ENCODE results near the gene TSR1.

TSR1 gene

GRCh38 chr17:2368359-2368758 lies 32.1 kb upstream of the TSR1 start:
- no peak for DNase-seq

- DNase-seq = no peak
Observed at GRCh38 chr17:2366747-2367494, 30.7 kb upstream of the TSR1 start.

DNA sequence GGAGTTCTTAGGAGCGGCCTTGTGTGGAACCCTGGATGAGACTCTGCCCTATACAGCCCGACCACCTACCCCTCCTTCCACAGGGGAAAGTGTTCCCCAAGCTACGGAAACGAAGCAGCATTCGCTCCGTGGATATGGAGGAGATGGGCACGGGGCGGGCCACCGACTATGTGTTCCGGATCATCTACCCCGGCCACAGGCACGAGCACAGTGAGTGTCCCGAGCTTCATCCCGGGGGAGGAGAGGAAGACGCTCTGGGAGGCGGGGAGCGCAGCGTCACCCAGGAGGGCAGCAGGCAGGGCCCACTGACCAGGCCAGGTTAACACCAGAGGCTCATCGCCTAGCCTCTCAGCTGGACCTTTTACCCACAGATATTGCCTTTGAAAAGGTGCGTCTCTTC lies 28.9 kb upstream of the TSR1 start:
- no peak for DNase-seq

- DNase-seq = no peak
Observed at GRCh38 chr17:2364763-2365116, 28.5 kb upstream of the TSR1 start.

GRCh38 chr17:2363851-2364762 lies 27.9 kb upstream of the TSR1 start:
- DNase-seq = no peak

GRCh38 chr17:2363318-2363717 lies 27.1 kb upstream of the TSR1 start:
- DNase-seq = no peak

DNA sequence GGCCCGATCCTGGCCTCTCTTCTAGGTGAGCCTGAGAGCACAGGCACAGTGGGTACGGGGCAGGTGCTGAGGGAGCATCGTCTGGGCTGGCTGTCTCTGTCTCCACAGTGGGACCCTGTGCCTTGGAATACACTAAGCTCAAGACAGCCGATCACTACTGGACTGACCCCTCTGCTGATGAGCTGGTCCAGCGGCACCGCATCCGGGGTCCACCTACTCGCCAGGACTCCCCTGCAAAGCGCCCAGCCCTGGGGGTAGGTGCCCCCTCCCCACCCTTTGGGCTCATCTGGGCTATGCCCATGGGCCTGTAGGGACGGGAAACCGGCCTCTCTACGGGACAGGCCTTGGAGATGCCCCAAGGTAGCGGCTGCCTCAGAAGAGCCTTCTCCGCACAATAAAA lies 26.6 kb upstream of the TSR1 start:
- no peak for DNase-seq

DNA sequence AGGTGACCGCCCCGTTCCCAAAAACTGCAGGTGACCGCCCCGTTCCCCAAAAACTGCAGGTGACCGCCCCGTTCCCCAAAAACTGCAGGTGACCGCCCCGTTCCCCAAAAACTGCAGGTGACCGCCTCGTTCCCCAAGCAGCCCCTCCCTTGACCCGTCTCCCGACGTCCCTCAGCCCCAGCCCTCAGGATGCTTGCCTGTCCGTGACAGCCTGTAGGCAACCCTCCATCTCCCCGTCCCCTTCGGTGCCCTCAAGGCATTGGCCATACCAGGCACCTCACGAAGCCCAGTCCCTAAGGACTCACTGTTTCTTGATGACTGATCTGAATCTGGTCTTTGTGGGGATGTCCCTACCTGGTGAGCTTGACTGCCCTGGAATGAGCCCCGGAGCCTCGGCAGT lies 26.2 kb upstream of the TSR1 start:
- no peak for DNase-seq

GRCh38 chr17:2362016-2362415 lies 25.8 kb upstream of the TSR1 start:
- no peak for DNase-seq

GRCh38 chr17:2361010-2361760 lies 24.9 kb upstream of the TSR1 start:
- DNase-seq = no peak

GRCh38 chr17:2357931-2358434 lies 21.7 kb upstream of the TSR1 start:
- DNase-seq = no peak

- no peak for DNase-seq
Observed at GRCh38 chr17:2357237-2357636, 21.0 kb upstream of the TSR1 start.

GRCh38 chr17:2354311-2354710 lies 18.1 kb upstream of the TSR1 start:
- DNase-seq = no peak

DNA sequence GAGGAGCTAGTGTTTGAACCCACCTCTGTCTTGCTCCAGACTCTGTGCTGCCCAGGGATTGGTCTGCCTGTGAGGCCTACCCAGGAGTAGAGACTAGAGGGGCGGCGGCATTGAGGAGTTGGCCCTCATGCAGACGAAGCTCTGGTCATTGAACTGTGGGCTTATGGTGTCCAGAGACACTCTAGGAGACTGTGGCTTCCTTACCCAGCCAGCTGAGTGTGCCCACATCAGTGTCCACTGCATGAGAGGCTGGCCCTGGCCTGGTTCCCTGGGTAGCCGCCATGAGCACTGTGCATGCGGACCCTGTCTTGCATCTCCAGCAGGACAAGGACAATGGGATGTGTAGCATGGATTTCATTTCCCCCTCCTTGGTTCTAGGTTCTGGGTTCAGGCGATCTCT lies 15.0 kb upstream of the TSR1 start:
- DNase-seq = no peak

DNA sequence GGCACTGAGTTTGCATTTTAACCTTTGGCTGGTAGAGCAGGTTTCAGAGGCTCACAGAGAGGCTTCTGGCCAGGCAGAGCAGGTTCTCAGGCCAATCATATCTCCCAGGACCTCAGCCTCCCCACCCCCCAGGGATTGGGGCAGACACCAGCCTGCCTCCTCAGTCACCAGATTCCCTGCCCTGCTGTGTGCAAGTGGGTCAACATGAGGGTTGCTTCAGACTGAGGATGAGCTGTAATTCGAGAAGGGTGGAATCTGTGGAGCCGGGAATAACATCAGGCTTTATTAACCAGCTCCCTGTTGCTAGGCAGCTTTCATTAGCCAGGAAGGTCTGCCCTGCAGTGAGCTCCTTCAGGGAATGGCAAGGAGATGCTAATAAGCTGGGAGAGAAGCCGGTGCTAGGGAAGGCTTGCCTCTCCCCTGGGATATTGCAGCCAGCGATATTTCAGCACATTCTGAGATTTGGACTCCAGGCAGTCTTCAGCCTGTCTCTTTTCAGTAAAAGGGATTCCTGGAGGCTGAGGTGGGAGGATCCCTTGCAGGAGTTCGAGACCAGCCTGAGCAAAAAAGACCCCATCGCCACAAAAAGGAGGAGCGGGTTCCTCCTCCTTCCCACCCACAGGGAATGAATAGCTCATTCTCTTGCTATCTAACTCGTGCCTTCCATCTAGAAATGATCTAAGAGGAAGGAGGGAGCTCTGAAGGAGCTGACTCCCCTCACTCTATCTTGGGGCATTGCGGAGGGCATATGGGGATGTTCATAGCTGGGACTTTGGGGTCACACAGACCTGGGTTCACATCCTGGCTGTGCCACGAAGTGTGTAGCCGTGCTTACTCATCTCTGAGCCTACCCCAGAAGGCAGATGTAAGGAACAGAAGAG lies 11.8 kb upstream of the TSR1 start:
- DNase-seq = no peak

GRCh38 chr17:2346475-2346874 lies 10.2 kb upstream of the TSR1 start:
- DNase-seq = no peak

GRCh38 chr17:2344528-2344927 lies 8.3 kb upstream of the TSR1 start:
- no peak for DNase-seq

DNA sequence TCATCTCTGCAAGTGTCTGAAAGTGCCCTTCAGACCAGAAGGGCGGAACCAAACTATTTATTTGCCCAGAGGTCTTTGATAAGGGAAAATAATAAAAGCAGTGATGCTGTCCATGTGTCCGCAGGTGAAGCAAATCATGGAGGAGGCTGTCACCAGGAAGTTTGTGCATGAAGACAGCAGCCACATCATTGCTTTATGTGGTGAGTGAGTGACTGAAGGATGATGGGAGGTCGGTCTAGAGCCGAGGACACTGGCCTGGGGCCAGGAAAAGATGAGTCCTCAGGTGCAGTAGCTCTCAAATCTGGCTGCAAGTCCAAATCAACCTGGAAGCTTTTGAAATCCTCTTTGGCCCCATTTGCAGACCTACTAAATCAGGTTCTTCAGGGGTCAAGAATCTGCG lies 7.2 kb upstream of the TSR1 start:
- peak; percentile 56 to 68 for DNase-seq

DNA sequence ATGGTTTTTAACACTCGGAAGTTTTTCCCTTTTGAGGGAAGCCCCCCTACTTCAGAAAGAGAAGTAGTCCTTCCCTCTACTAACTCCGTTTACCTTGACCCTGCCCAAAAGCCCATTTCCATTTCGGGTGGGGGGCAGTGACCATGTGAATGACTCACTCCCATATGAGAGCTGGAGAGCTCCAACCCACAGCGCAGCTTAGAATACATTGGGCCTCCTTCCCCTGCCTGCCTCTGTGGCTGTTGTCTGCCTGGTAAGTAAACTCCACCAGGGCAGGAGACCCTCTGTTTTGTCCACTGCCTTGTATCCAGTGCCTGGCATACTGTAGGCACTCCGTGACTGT lies 2.0 kb upstream of the TSR1 start:
- peak in 1 of 2 experiments; percentile 11 for DNase-seq

GRCh38 chr17:2337544-2338314 lies 1.5 kb upstream of the TSR1 start:
- peak; percentile 61 to 71 for DNase-seq

DNA sequence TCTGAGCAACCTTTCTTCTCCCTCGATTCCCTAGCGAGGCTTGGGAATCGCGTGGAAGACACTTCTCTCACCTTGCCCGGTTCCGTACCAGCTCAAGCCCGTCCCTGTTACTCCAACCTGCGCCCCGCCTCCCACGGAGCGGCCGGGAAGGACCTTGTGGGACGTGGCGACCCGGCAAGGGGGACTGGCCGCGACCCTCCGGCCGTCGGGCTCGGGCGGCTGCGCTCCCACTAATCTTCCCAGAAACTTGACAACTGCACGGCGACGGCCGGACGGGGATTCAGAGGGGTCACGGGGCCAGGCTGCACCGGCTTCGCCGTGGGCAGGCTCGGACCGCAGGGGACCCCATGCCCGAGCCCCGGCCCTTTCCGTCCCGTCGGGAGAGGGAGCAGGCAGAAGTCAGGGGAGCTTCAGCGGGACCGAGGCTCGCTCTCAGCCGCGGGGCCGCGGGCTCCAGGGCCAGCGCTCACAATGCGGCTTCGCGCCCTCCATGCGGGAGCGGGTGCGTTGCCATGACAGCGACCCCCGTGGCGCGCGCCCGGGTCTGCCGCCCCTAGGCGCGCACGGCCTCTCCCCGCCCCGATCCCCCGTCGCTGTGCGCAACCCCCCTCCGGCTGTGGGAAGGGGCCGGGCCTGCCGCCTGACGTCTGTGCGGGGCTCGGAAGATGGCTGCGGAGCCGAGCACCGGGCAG lies 741 bp upstream of the TSR1 start, which contains the start of gene SGSM2:
Gene SGSM2, plus strand, starts transcription at position 650 of the 692 bp plus-strand sequence. CDS start 188 bp downstream, outside the sequence.
- peak; percentile 65 to 68 for DNase-seq
